Prostate gland (tissue), 2 donors: Measurements from ENCODE around the gene ADAMTS17. TPM values are rescaled to one million over a fixed set of nuclear protein-coding genes. Genes with fewer than 3 reads are reported as not detected.

Experiments
- DNase-seq: peaks from one replicate; pipeline ENCODE4 v3.0.0-alpha.2; 2019; ENCODE audit warnings: low spot score
- H3K27ac ChIP-seq, 2 donors: fragments of 200-600 bp; sonication (generic); 2 replicates each; pipeline ENCODE4 v1.5.1; 2017 to 2019
- H3K27me3 ChIP-seq: fragments of 200-600 bp; sonication (generic); replicated peaks from 2 replicates; pipeline ENCODE4 v1.5.1; 2019; ENCODE audit not compliant: insufficient read depth
- H3K36me3 ChIP-seq, 2 donors: fragments of 200-600 bp; sonication (generic); 1 replicate in 1 of 2; 2 replicates in 1 of 2; pipeline versions ENCODE4 v1.5.1 to v1.8.1; 2017 to 2019
- H3K4me1 ChIP-seq: fragments of 200-600 bp; sonication (generic); replicated peaks from 2 replicates; pipeline ENCODE4 v1.5.1; 2019
- H3K4me3 ChIP-seq, 2 donors: fragments of 200-600 bp; sonication (generic); 2 replicates each; pipeline ENCODE4 v1.5.1; 2017 to 2019
- H3K9me3 ChIP-seq: fragments of 200-600 bp; sonication (generic); 2 replicates; pipeline ENCODE4 v1.5.1; 2017
- POLR2A ChIP-seq: fragments of 450-650 bp; IDR thresholded peaks from one replicate; pipeline ENCODE4 v1.6.1; 2016; ENCODE audit warnings: antibody characterized with exemption, mild to moderate bottlenecking
- POLR2AphosphoS5 ChIP-seq: sonication (generic); formaldehyde crosslinking; IDR thresholded peaks from one replicate; pipeline ENCODE4 v1.6.1; 2017; ENCODE audit warnings: antibody characterized with exemption
- WGBS: methylation state at CpG from one replicate; pipeline ENCODE4 v1.1.5; 2018; 5-methylcytosine and 5-hydroxymethylcytosine counted together
- intact Hi-C: fragments of 100-400 bp; cut with DNase I; formaldehyde crosslinking; loops from one replicate; pipeline ENCODE4 v1.14.2; 2022
- total RNA-seq, 2 donors: library from RNA; depleted of rRNA; stranded (reverse); fragments of >200 nt; gene quantifications; one replicate each; pipeline ENCODE4 v1.1.0, GENCODE V29; 2016
- TF ChIP-seq, protein P1 (sequence below), 4 experiments: fragments of 200-600 bp in 2 of 4; fragments of 450-650 bp in 2 of 4; sonication (generic) in 2 of 4; IDR thresholded peaks; 1 replicate in 3 of 4; 2 replicates in 1 of 4; pipeline ENCODE4 v1.5.1; 2016 to 2019; ENCODE audit warnings: antibody characterized with exemption in 4 of 4, mild to moderate bottlenecking in 2 of 4, moderate library complexity in 2 of 4

Gene ADAMTS17
- total RNA-seq, 2 donors from 2014 or later, result 2.7 to 5.6 TPM

DNA sequence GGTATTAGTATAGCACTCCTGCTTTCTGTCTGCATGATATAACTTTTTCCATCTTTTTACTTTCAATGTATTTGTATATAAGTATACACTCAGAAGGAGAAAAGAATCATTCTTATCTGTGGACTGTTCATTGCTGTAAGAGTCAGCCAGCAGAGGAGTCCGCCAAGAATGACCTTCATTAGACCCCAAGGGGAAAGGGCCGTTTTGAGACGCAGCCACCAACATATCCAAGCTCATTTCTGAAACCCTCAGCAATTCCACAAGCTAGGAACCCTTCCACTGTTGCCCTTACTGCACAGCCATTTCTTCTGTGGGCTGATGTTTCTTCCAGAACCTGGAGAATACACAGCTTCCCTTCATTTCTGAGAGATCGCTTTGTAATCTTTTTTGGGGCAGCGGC, 301.8 kb downstream of the ADAMTS17 start:
- H3K27ac ChIP-seq, result no peak overlapping the region
- H3K9me3 ChIP-seq, result no peaks in the 10 kb centered on the region
- H3K36me3 ChIP-seq, result no peaks in the 10 kb centered on the region
- 93% methylated on average over 5 of the region's 5 CpGs for WGBS
- no peak for DNase-seq
- intact Hi-C loops, result no loop called here
- no peak overlapping the region for H3K4me3 ChIP-seq
- no peak for TF ChIP-seq POLR2AphosphoS5
- no peak for TF ChIP-seq POLR2A
- TF ChIP-seq, protein P1, sequence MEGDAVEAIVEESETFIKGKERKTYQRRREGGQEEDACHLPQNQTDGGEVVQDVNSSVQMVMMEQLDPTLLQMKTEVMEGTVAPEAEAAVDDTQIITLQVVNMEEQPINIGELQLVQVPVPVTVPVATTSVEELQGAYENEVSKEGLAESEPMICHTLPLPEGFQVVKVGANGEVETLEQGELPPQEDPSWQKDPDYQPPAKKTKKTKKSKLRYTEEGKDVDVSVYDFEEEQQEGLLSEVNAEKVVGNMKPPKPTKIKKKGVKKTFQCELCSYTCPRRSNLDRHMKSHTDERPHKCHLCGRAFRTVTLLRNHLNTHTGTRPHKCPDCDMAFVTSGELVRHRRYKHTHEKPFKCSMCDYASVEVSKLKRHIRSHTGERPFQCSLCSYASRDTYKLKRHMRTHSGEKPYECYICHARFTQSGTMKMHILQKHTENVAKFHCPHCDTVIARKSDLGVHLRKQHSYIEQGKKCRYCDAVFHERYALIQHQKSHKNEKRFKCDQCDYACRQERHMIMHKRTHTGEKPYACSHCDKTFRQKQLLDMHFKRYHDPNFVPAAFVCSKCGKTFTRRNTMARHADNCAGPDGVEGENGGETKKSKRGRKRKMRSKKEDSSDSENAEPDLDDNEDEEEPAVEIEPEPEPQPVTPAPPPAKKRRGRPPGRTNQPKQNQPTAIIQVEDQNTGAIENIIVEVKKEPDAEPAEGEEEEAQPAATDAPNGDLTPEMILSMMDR (IDR thresholded peaks at IDR 0.05), result no peak
- peaks cover 5% of the 10 kb centered on the region for H3K4me1 ChIP-seq
- H3K27me3 ChIP-seq, result no peaks in the 10 kb centered on the region

DNA sequence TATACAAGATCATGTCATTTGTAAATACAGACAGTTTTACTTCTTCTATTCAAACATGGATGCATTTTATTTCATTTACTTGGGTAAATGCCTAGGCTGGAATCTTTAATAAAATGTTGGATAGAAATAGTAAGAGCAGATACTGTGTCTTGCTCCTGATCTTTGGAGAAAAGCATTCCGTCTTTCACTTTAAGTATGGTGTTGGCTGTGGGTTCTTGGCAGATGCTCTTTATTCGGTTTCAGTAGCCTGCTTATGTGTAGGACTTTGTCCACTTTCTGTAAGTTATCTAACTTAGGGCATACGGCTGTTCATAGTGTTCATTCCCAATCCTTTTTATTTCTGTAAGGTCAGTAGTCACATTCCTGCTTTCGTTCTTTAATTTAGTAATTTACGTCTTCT, 303.0 kb downstream of the ADAMTS17 start:
- whole genome bisulfite sequencing, result 71% methylated on average over 5 of the region's 5 CpGs

DNA sequence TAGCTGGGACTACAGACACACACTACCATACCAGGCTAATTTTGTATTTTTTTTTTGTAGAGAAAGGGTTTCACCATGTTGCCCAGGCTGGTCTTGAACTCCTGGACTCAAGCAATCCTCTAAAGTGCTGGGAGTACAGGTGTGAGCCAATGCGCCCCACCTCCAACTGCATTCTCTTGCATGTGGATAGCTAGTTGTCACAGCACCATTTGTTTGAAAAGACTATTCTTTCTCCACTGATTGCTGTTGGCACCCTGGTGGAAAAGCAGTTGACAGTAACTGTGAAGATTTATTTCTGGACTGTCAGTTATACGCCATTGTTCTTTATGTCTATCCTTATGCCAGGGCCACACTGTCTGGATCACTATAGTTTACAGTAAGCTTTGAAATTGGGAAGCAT, 303.9 kb downstream of the ADAMTS17 start:
- no peak for DNase-seq
- H3K27ac ChIP-seq, result no peak overlapping the region
- WGBS, result 100% methylated on average over 2 of the region's 2 CpGs
- no peaks in the 10 kb centered on the region for H3K36me3 ChIP-seq
- TF ChIP-seq, protein P1 (IDR thresholded peaks at IDR 0.05), result no peak
- no peak for TF ChIP-seq POLR2AphosphoS5
- TF ChIP-seq POLR2A, result no peak
- H3K4me1 ChIP-seq, result no peaks in the 10 kb centered on the region
- intact Hi-C loops, result no loop called here
- H3K27me3 ChIP-seq, result no peaks in the 10 kb centered on the region
- H3K9me3 ChIP-seq, result no peaks in the 10 kb centered on the region
- no peak overlapping the region for H3K4me3 ChIP-seq

More for the DNA sequence above, 303.0 kb downstream of the ADAMTS17 start:
- Histone ChIP-seq H3K27ac (no peak overlapping the region), H3K27me3 (no peaks in the 10 kb centered on the region), H3K4me1 (peaks cover 5% of the 10 kb centered on the region), H3K9me3 (no peaks in the 10 kb centered on the region), H3K36me3 (no peaks in the 10 kb centered on the region), H3K4me3 (no peak overlapping the region)
- intact Hi-C loops, result no loop called here
- DNase-seq, result no peak
- no peak for TF ChIP-seq POLR2AphosphoS5
- no peak for TF ChIP-seq POLR2A
- TF ChIP-seq, protein P1 (IDR thresholded peaks at IDR 0.05), result no peak

DNA sequence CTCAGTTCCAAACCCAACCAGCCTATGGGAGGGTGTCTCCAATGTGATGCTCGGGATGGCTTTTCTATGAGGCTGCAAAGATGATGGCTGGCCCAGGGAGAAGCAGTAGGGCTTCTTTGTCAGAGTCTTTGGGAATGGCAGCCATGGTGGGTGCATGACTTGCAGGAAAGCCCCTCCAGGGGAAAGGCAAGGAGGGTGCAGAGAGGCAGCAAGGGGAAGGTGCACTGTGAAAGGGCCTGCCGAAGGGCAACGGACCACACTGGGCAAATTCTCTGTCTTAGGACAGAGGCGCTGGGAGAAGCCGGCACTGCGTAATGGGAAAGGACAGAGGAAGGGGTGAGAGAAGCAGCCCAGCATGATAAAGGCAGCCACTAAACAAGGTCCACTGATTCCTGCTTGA, 305.8 kb downstream of the ADAMTS17 start:
- Histone ChIP-seq H3K36me3 (no peaks in the 10 kb centered on the region), H3K9me3 (no peaks in the 10 kb centered on the region), H3K27me3 (no peaks in the 10 kb centered on the region), H3K4me3 (no peak overlapping the region), H3K4me1 (no peaks in the 10 kb centered on the region), H3K27ac (no peak overlapping the region)
- TF ChIP-seq, protein P1 (IDR thresholded peaks at IDR 0.05), result no peak
- no peak for TF ChIP-seq POLR2AphosphoS5
- no peak for TF ChIP-seq POLR2A
- WGBS, result 98% methylated on average over 6 of the region's 6 CpGs
- intact Hi-C loops, result no loop called here
- no peak for DNase-seq

DNA sequence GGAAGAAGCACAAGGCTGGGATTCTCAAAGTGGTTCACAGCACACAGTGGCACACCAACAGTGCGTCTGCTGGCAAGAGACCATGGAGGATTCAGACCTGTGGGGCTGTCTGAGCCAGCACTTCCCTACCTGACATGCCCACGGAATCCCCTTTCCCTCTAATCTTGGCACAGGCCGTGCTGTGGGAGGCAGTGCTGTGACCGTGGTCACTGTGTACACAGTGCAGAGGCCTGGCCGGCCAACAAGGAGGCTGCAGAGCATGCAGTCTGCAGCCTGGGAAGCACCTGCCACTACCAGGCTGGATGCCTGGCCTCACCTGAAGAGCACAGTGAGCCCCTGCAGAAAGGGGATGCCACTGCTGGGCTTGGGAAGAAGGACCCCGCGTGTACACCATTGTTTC, 307.6 kb downstream of the ADAMTS17 start:
- Histone ChIP-seq H3K27me3 (no peaks in the 10 kb centered on the region), H3K4me3 (no peak overlapping the region), H3K27ac (no peak overlapping the region), H3K9me3 (no peaks in the 10 kb centered on the region), H3K36me3 (no peaks in the 10 kb centered on the region), H3K4me1 (no peaks in the 10 kb centered on the region)
- DNase-seq, result no peak
- TF ChIP-seq, protein P1 (IDR thresholded peaks at IDR 0.05), result no peak
- TF ChIP-seq POLR2AphosphoS5 (no peak), POLR2A (no peak)
- intact Hi-C loops, result no loop called here
- 88% methylated on average over 7 of the region's 7 CpGs for WGBS
